Inferior parietal cortex (tissue), 1 donor: ENCODE measurements around the gene FUT3.
"Not testable (repeated sequence)": the region's sequence is repeated elsewhere in the genome, so short reads cannot be mapped to it uniquely, and the experiment has no call there.

Source experiments
- DNase-seq: peaks from one replicate; pipeline ENCODE4 v3.0.0-alpha.2; 2016; ENCODE audit errors: extremely low spot score

FUT3 gene

DNA sequence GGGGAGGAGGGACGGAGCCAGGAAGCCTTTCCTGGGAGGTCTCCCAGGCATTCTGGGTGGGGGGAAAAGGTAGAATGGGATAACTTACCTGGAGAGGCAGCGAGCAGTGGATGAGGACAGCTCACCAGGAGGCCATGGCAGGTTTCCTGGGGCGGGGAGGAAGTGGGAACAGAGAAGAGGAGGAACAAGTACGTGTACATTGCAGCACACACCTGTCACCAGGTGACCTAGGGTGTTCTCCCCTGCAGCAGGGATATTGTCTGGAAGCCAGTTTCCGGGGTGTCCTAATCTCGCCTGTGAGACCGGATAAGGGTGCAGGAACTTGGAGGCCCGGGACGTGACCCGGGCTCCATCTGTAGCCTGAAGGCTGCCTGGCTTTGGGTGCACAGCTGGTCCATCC is at the start of gene FUT3:
Gene FUT3 (minus strand): TSS at position 148 of the 400 bp plus-strand sequence.
- DNase-seq: no peak

DNA sequence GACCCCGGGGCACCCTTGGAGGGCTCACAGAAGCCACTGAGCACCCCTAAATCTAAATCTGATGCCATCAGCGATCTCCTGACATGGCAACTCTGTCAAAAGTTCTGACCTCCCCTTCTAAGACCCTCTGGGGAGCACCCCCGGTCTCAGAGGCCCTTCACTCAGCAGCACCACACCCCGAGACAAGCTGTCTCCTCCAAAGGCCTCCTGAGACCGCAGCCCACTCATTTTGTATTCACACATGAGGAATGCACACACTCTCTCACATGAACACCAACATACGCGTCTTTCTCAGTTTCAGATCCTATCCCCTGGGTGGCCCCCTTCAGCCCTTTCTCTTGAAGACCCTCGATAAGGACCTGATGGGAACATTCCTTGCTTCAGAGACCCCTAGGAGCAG is 49.7 kb upstream of the FUT3 start:
- no peak for DNase-seq

DNA sequence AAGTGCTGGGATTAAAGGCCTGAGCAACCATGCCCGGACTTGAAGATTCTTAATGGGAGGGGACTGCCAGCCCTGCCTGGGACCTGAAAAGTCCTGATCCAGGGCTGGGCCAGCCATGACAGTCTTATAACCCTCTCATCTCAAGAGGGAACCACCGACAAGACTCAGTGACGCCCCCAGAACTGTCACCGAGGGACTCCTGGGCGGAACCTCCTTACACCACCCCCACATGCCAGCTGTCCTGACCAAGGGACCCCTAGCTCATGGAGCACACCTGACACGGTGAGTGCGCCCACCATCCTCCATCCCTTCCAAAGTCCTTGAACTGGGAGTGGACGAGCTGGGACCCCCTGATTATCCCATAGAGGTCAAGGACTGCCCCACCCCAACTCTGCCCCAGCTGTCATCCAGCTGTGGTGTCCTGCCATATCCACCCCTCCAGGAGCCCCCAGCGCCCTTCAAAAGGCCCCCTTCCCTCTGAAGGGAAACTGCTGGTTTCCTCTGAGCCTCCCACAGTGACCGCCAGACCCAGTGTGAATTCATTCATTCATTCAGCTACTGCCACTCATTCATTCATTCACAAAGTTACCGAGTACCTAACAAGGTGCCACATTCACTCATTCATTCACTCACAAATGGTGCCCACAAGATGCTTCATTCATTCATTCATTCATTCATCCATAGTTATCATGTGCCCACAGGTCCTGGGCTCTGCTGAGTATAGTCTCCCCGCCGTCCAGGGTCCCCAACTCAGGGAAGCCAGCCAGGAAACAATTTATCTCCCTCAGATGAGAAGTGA is 48.7 kb upstream of the FUT3 start:
- no peak for DNase-seq

DNA sequence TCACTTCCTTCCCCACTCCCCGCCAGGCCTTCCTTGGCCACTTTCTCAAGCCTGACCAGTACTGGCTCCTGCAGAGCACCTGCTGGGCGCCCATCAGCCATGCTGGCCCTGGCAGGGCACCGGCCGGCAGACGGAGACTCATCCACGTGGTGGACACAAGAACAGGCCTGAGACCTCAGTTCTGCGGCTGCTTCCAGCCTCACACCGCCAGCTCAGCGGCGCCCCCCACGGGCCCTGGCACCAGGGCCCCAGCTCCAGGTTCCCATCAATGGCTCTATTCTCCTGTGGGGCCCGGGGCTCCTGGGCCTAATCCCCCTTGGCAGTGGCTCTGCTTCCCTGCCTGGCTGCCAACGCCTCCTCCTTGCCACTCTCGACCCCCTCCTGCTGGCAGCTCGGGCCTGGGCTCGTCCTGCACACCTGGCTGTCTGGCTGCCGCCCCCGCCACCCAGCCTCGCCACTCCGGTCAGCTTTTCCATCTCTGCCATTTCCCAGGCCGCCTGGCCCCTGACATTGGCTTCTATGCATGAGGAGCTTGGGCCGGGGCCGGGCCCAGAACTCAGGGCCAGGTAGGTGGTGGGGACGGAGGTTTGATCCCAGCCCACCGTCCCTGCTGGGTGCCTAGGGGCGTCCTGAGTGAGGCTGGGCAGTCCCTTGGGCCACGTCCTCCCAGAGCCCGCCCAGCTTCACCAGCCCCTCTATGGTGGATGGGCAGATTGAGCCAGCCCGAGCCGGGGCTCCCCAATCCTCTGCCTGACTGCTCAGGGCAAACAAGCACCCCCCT is 46.1 kb upstream of the FUT3 start:
- DNase-seq: no peak

DNA sequence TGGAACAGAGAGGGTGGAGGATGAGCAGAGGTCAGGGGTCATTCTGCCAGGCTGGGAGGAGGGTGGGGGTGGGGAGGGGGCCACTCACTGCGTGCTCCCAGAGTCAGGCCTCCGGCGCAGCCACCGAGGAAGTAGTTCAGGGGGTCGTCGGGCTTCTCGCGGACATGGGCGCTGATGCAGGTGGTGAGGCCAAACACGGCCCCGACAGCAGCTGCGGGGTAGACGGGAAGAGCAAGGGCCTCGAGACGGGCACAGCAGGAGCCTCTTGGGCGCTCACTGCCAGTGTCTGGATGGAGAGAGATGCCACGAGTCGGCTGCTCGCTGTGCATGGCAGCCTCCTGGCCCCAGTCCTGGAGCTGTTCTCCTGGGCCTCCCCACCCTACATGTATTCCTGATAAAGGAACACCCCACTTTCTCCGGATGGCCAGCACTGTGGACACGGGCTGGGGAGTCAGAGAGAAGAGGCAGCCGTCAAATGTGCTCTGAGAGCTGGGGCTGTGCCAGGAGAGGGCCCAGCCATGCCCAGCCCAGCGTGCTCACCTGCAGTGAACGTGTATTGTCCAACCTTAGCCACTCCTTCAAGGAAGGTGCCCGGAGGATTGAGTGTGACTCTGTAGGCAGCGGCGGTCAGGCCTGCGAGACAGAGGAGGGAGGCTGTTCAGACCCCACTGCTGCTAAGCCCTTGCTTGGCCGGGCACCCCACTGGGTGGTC is 45.3 kb upstream of the FUT3 start:
- no peak for DNase-seq

DNA sequence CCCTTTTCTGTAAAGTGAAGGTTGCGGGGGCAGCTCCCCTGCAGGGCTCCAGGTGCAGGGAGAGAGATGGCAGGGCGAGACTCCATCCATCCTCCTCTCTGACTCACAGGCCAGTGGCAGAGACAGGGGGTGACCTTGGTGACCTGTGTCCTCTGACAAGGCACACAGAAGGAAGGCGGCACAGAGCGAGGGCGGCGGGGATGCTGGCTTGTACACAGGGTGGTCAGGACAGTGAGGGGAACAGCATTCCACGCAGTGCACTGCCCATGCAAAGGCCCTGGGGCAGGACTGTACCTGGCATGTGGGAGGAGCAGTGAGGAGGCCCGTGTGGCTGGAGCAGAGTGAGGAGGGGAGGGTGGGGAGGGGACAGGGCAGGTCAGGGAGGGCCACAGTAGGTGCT is 44.6 kb upstream of the FUT3 start:
- DNase-seq: no peak

DNA sequence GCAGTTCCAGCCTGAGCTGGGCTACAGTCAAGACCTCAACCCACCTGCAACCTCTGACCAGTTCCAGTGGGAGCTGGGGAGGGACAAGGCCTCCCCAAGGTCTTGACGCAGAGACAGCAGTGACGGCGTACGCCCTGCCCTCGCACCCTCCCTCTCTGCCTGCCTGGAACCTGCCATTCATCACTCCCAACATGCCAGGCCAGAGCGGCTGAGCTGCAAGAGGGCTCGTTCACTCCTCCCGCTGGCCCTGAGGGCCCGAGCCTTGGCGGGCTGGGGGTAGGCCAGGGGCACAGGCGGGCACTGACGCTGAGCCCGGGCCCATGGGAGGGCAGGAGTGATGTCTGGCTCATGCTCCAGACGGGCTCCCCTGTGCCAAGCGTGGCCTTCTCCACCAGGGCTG is 44.2 kb upstream of the FUT3 start:
- no peak for DNase-seq

DNA sequence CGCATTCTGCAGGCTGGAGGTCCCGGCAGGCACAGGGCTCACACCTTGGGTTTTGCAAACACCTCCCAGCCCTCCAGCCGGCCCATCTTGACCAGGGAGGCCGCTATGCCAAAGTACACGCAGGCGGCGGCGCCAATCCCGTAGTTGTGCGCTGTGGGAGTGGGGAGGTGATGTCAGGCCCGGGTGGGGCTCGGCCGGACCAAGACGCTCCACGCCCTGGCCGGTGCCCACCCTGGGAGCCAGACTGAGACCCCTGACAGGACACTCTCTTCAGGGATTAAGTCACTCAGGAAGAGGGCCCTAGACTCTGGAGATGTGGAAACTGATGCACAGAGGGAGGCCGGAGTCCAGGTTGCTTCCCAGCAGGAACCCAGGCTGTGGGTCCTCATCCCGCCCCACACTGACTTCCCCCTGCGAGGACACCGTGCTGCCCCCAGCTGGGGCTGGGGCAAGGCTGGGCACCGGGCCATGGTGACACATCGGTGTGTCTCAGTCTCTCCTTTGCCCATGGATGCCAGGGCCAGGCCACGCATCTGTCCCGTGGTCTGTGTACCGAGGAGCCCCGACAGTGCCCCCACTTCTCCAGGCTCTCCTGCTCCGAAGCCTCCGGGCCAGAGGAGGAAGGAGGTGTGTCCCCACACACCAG is 43.6 kb upstream of the FUT3 start:
- DNase-seq: no peak

DNA sequence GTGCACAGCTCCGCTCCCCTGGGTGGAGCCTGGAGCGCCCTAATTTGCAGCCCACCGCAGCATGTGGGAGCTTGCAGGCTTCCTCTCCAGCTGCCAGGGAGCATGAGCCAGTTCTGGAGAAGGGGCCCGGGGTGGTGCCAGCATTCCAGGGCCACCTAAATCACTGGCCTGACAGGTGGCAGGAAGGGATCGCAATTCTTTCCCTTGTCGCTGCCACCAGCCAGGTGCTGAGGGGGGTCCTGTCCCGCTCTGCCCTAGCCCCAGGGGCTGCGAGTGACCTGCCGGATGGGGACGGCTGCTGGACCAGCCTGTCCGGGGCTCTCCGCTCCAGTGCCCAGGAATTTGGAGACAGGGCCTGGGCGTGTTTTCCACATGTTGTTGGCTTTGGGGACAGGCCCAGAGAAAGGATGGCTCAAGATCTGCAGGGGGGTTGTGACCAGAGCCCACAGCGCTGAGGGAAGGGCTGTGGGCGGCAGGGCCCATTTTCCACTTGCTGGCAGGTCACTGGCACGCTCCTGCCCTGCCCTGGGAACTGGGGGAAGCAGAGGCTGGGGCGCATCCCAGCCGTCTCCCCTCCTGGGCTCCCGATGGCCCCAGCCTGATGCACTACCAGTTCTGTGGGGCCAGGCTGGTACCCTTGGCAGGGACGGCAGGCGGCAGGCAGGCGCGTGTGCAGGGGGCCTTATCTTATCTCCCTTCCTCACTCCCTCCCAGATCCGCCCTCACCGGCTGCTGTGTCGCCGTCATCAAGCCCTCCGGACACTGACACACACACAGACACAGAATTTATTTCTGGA is 42.9 kb upstream of the FUT3 start:
- DNase-seq: no peak

DNA sequence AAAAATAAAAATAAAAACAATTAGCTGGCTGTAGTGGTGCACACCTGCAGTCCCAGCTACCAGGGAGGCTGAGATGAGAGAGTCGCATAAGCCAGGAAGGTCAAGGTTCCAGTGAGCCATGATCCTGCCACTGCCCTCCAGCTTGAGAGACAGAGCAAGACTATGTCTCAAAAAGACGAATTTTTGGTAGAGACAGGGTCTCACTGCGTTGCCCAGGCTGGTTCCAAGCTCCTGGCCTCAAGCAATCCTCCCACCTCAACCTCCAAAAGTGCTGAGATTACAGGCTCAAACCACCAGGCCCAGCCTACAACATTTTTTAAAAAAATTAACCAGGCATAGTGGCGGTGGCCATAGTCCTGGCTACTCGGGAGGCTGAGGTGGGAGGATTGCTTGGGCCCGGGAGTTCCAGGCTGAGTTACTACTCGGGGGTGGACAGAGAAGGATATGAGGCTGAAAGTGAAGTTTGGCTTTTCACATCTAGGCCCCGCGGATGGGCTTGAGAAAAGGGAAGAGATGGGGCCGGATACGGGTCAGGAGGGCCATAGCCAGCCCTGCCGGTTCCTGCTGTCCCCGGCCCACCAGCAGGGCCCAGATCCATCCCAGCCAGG is 42.2 kb upstream of the FUT3 start:
- no peak for DNase-seq

DNA sequence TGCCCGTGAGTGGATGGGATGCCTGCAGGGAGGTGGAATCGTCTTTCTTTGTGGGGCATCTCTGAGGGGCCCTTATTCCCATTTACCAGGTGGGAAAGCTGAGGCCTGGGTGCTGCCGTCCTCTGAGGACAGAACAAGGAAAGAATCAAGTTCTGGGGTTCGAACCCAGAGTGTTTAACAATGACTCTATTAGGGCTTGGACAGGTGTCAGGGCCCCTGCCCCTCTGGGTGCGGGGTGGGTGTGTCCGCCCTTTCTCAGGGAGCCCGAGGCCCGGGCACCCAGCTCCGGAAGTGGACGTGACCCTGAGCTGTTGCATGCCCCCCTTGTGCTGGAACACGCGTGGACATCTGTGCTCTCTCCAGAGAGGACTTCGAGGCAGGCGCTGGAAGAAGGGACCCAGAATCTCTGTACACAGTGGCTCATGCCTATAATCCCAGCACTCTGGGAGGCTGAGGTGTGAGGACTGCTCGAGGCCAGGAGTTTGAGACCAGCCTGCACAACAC is 41.6 kb upstream of the FUT3 start:
- no peak for DNase-seq

DNA sequence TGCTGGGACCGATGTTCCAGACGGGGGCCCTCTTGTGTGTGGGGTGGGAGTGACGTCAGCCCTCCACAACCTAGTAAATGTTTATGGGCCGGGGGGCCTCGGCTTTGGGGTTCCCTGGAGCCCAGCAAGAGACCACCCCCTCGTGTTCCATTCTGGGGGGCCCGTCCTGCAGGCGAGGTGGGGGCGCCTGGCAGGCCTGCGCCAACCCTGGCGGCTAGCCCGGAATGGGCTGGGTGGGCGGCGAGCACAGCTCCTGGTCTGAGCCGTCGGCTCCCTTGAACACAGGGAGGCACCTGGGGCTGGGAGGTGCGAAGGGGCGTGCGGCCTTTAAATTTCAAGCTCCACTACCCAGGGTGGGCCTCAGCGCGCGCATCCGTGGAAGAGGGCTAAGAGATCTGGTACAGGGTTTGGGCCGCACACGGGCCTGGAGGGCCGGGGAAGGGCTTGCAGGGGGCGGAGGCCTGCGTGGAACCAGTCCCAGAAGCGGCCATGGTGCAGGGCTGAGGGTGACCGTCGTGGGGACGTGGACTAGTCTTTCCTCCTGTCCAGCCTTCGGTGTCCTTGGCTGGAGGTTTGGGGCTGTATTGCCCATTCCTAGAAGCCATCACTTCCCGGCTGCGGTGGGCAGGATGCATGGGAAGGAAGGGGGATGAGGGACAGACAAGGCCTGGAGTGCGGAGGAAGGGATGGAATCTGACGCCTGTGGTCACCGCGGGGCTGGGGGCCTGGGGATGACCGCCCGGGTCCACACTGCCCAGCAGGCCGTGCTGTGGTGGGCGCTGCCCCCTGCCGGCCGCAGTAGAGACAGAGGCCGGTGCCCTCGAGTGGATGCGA is 40.9 kb upstream of the FUT3 start:
- DNase-seq: peak; percentile 4

DNA sequence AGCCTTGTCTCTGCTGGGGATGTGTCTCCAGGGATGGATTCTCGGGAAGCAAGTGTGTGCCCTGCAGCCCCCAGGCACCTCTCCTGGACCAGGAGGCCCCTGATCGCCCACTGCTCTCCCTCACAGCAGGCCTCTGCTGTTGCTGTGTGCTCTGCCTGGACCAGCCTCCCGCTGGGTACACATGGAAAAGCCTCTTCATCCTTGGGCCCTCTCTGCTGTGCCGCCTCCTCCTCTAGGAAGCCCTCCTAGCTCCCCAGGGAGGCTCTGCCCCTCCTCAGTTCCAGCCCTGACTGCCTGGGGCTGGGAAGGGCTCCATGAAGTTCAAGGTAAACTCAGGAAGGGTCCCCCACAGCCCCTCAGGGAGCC is 40.3 kb upstream of the FUT3 start:
- DNase-seq: no peak

DNA sequence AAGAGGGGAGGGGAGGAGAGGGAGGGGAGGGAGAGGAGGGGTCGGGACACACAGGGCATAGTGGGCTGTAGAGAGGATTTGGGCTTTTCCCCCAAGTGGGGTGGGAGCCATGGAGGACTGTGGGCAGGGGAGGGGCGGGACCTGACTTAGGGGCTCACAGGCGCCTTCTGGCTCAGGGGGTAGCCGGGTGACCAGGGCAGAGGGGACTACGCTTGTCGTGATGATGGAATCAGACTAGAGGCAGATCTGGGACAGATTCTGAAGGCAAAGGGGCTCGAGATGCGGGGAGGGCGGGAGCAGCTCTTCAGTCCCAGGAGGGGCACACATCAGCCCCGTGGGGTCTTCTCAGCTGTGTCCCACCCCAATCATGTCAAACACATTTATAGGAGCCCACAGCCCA is 38.9 kb upstream of the FUT3 start:
- DNase-seq: no peak

DNA sequence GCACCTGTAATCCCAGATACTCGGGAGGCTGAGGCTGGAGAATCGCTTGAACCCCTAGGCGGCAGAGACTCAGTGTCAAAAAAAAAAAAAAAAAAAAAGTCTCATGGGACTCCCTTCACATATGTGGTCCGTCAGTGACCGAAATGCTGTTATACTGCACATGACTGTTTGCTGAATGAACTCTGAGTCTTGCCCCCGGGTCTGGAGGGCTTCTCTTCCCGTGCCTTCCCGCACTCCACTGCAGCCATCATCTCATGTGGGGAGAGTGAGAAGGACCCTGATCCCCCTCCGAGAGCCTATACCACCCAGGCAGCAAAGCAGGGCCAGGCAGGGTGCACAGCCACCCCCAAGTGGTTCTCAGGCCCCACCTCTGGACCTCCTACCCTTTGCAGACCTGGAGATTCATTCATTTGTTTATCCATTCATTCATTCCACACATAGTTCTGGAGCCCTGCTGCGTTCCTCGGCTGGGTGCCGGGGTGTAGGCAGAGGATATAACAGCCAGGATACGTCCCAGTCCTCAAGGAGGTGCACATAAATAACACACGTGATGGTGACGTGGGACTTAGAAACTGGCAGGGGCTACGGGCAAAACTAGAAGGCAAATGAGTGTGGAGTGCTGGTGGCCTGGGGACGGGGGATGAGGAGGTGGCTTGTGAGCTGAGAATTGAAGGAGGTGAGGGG is 38.2 kb upstream of the FUT3 start:
- DNase-seq: no peak

DNA sequence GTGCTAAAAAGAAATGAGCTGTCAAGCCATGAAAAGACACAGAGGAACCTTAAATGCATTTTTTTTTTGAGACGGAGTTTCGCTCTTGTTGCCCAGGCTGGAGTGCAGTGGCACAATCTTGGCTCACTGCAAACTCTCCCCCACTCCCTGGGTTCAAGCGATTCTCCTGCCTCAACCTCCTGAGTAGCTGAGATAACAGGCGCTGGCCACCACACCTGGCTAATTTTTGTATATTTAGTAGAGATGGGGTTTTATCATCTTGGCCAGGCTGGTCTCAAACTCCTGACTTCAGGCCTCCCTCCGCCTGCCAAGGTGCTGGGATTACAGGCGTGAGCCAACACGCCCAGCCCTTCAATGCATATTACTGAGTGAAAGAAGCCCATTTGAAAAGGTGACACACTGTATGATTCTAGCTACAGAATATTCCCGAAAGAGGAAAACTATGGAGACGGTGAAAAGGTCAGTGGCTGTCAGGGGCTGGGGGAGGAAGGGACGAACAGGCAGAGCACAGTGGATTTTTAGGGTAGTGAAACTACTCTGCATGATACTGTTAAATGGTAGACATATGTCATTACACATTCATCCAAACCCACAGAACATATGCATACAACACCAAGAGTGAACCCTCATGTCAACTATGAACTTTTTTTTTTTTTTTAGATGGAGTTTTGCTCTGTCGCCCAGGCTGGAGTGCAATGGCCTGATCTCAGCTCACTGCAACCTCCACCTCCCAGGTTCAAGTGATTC is 33.0 kb upstream of the FUT3 start:
- DNase-seq: not testable (repeated sequence)

DNA sequence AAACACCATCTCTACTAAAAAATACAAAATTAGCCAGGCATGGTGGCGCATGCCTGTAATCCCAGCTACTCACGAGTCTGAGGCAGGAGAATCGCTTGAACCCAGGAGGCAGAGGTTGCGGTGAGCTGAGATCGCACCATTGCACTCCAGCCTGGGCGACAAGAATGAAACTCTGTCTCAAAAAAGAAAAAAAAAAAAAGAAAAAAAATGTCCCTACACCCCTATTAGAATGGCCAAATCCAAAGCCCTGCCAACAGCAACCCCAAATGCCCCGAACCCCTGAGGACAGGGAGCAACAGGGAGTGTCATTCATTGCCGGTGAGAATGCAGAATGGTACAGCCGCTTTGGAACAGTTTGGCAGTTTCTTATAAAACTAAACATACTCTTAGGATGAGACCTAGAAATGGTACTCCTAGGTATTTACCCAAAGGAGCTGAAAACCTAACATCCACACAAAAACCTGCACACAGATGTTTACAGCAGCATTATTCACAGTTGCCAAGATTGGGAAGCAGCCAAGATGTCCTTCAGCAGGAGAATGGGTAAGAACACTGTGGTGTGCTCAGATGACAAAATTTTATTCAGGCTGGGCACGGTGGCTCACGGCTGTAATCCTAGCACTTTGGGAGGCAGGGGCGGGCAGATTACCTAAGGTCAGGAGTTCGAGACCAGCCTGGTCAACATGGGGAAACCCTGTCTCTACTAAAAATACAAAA is 32.1 kb upstream of the FUT3 start:
- DNase-seq: not testable (repeated sequence)
